ENCODE measurements around the gene AUNIP.

GRCh38 chr1:25792115-25792514 is 67.1 kb downstream of the AUNIP start:
- TF ChIP-seq CTCF (IDR thresholded peaks at IDR 0.05) (no peak), POLR2A (IDR thresholded peaks at IDR 0.05) (no peak), EP300 (IDR thresholded peaks at IDR 0.05) (no peak), POLR2AphosphoS5 (IDR thresholded peaks at IDR 0.05) (no peak)

Measured in upper lobe of left lung (tissue), 4 donors.